Large intestine (tissue), 3 donors: ENCODE results near the gene PVR. TPM values are rescaled to one million over a fixed set of nuclear protein-coding genes. Genes with fewer than 3 reads are reported as not detected.
"Not testable (repeated sequence)": the region's sequence is repeated elsewhere in the genome, so short reads cannot be mapped to it uniquely, and the experiment has no call there.

ENCODE experiments used
- DNase-seq, 2 donors: peaks; one replicate each; pipeline versions ENCODE4 v3.0.0 to v3.0.0-alpha.2; 2013
- H3K27ac ChIP-seq: one replicate; pipeline ENCODE4 v1.5.1; 2013; ENCODE audit warnings: low read length
- H3K27me3 ChIP-seq: 2 replicates; pipeline ENCODE4 v1.6.1; 2013; ENCODE audit warnings: low read length; ENCODE audit not compliant: control insufficient read depth, insufficient read depth
- H3K36me3 ChIP-seq: 2 replicates; pipeline ENCODE4 v1.6.1; 2013; ENCODE audit warnings: low read length; ENCODE audit not compliant: control insufficient read depth, insufficient read depth
- H3K4me1 ChIP-seq: one replicate; pipeline ENCODE4 v1.6.1; 2013; ENCODE audit warnings: low read length; ENCODE audit not compliant: control insufficient read depth, insufficient read depth
- H3K4me3 ChIP-seq: one replicate; pipeline ENCODE4 v1.5.1; 2013; ENCODE audit warnings: low read length
- H3K9me3 ChIP-seq: one replicate; pipeline ENCODE4 v1.6.1; 2013; ENCODE audit warnings: mild to moderate bottlenecking, low read depth, low read length, moderate library complexity; ENCODE audit not compliant: control insufficient read depth
- WGBS: methylation state at CpG from one replicate; pipeline ENCODE4 v1.1.5; 2013; ENCODE audit warnings: low lambda C conversion rate; ENCODE audit not compliant: insufficient coverage; 5-methylcytosine and 5-hydroxymethylcytosine counted together
- polyA plus RNA-seq: library from polyadenylated mRNA; unstranded; fragments of 120-200 nt; gene quantifications from one replicate; pipeline ENCODE4 v1.2.1, GENCODE V29; 2013

The PVR gene
- polyA plus RNA-seq, 1 donor: 101 TPM

DNA sequence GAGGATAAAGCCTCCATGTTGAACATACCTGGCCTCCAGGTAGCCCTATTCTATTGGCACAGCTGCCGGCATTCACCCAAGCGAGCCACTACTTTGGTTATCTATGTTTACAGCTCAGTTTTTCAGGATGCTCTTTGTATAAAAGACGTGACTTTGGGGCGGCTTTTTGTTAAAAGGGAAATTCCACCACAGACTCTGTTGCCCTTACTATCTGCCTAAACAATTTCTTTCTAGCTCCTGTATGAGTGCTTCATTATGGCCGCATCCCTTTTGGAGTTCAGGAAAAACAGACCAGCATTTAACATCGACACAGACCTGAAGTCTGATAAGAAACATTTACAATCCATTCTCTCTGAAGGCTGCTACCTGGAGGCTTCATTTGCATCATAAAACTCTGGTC, 39.5 kb upstream of the PVR start:
- Histone ChIP-seq H3K36me3 (no peaks in the 10 kb centered on the region), H3K4me1 (peaks cover 33% of the 10 kb centered on the region), H3K27me3 (no peaks in the 10 kb centered on the region), H3K27ac (peak overlapping the region; percentile 34), H3K4me3 (no peak overlapping the region), H3K9me3 (no peaks in the 10 kb centered on the region)
- peak in 1 of 2 donors; percentile 34 for DNase-seq
- no CpG with 5 or more reads among the region's 6 CpGs for WGBS

DNA sequence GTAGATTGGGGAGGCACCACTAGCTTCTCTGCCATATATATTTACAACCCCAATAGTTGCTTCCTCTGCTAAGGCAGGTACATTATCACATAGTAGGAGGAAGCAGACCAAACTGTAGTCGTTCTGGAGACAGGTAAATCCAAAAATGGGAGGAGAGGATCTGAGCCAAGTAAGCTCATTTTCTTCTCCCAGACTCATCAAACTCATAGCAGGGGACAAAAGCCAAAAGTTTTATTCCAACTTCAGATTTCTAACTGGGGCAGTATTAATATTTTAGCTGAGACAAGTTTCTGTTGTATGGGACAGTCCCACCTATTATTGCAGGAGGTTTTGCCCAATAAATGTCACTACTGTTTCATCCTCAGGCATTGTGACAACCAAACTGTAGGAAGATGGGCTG, 38.2 kb upstream of the PVR start:
- WGBS: no CpG with 5 or more reads among the region's 1 CpG
- H3K4me3 ChIP-seq: no peak overlapping the region
- H3K36me3 ChIP-seq: no peaks in the 10 kb centered on the region
- no peak for DNase-seq
- H3K27ac ChIP-seq: no peak overlapping the region
- H3K9me3 ChIP-seq: no peaks in the 10 kb centered on the region
- peaks cover 36% of the 10 kb centered on the region for H3K4me1 ChIP-seq
- no peaks in the 10 kb centered on the region for H3K27me3 ChIP-seq

DNA sequence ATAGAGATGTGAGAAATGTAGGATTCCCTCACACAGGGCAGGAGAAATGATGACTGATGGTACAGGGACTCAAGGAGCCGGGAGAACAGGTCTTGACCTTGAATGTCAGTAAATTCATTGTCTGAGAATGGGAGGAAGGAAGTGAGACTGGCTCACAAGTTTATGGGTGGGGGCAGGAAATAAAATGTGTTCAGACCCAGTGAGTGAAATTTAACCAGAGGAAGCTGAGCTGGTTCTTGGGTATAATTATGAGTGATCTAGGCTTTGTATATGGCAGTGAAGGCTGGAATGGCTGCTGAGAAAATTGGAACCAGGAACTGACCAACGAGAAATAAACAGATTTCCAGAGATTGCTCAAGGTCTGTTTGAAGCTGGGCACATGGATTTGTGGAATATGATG, 36.7 kb upstream of the PVR start:
- WGBS: 33% methylated on average over 1 of the region's 2 CpGs
- H3K27ac ChIP-seq: no peak overlapping the region
- no peaks in the 10 kb centered on the region for H3K9me3 ChIP-seq
- peaks cover 41% of the 10 kb centered on the region for H3K4me1 ChIP-seq
- no peaks in the 10 kb centered on the region for H3K27me3 ChIP-seq
- peak in 1 of 2 donors; percentile 60 for DNase-seq
- no peak overlapping the region for H3K4me3 ChIP-seq
- H3K36me3 ChIP-seq: no peaks in the 10 kb centered on the region

DNA sequence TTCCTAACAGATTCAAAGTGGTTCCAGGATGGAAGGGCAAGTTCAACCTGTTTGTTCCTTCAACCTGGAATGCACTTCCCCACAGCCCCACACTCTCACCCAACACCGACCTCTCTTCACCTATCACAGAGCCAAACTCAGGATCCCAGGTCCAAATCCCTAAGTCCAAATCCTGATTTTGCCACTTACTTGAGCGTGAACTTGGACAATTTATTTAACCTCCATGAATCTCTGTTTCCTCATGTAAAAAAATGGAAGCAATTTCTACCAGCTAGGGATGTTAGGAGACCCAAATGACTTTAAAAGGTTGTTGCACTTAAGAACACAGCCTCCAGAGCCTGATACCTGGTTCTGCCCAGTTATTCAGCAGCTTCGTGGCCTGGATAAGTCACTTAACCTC, 35.8 kb upstream of the PVR start:
- Histone ChIP-seq H3K36me3 (no peaks in the 10 kb centered on the region), H3K4me1 (peaks cover 47% of the 10 kb centered on the region), H3K4me3 (no peak overlapping the region), H3K9me3 (no peaks in the 10 kb centered on the region), H3K27me3 (no peaks in the 10 kb centered on the region), H3K27ac (peak overlapping the region; percentile 18)
- WGBS: no CpG with 5 or more reads among the region's 3 CpGs
- no peak for DNase-seq

DNA sequence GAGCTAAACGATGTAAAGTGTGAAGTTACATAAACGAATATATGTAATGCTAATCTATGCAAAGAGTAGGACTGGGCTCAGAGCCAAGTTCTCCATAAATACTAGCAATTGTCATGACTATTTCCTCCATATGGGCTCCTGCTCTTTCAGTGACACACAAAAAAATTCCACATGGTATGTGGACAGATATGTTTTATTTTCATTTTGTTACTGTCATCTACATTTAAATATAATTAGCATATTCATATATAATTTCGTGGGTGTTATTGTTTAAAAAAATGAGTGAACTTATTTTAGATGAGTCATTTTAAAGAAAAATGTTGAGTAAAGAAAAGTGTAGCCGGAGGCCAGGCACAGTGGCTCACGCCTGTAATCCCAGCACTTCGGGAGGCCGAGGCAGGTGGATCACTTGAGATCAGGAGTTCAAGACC, 35.3 kb upstream of the PVR start:
- Histone ChIP-seq H3K9me3 (no peaks in the 10 kb centered on the region), H3K4me3 (no peak overlapping the region), H3K27me3 (no peaks in the 10 kb centered on the region), H3K4me1 (peaks cover 52% of the 10 kb centered on the region), H3K36me3 (no peaks in the 10 kb centered on the region), H3K27ac (peak overlapping the region; percentile 18)
- 44% methylated on average over 1 of the region's 7 CpGs for WGBS
- DNase-seq: peak in 1 of 2 donors; percentile 83

DNA sequence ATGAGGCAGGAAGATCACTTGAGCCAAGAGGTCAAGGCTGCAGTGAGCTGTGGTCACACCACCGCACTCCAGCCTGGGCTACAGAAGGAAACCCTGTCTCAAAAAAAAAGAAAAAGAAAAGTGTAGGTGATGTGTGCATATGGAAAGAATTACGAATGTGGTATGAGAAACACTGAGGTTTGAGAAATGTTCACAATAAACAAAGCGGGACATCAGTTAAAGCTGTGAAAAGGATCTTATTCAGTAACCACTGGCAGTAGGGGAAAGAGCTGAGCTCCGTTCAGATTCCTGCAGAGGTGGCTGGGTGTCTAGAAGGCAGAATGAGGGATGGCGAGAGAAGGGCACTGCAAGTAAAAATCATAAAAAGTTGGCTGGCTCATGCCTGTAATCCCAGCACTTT, 34.5 kb upstream of the PVR start:
- 89% methylated on average over 3 of the region's 5 CpGs for WGBS
- Histone ChIP-seq H3K27ac (no peak overlapping the region), H3K4me1 (peaks cover 54% of the 10 kb centered on the region)

DNA sequence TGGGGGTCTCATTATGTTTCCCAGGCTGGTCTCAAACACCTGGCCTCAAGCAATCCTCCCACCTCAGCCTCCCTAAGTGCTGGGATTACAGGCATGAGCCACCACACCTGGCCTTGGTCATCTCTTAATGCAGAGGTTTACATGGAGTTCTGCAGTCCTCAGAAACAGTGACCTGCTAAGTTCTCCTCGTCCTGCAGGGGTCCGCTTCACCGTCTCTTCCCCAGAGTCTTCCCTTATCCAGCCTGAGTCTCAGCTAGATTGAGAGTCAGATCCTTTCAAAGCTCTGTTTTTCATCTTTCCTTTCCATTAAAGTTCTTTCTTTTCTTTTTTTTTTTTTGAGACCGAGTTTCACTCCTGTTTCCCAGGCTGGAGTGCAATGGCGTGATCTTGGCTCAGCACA, 33.2 kb upstream of the PVR start:
- not testable (repeated sequence) for H3K9me3 ChIP-seq, H3K36me3 ChIP-seq, H3K4me3 ChIP-seq, H3K27me3 ChIP-seq
- Histone ChIP-seq H3K27ac (peak overlapping the region; percentile 94), H3K4me1 (peaks cover 59% of the 10 kb centered on the region)
- WGBS: 20% methylated on average over 1 of the region's 5 CpGs
- peak in 1 of 2 donors; percentile 57 for DNase-seq

More for the DNA sequence above, 34.5 kb upstream of the PVR start:
- H3K9me3 ChIP-seq: no peaks in the 10 kb centered on the region
- no peak for DNase-seq
- H3K27me3 ChIP-seq: no peaks in the 10 kb centered on the region
- H3K36me3 ChIP-seq: no peaks in the 10 kb centered on the region
- no peak overlapping the region for H3K4me3 ChIP-seq

DNA sequence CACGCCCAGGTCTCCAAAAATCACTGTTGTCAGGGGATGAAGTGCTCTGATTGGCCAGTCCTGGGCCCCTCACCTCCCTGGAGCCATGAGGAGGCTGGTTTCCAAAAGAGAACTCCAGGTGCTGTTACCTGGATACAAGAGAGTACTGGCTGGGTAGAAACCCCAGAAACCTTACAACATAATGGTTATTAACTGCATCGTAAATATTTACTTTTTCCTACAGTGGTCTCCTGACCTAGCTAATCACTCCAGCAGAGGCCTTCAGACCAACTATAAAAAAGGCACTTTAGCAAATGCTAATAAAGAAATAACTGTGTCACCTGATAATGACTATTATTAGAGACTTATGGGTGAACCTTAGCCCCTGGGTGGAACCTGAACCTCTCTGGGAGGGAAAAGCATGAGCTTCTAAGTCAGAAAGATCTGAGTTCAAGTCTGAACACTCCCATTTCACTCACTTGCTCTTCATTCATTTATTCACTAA, 31.9 kb upstream of the PVR start:
- no peak overlapping the region for H3K4me3 ChIP-seq

DNA sequence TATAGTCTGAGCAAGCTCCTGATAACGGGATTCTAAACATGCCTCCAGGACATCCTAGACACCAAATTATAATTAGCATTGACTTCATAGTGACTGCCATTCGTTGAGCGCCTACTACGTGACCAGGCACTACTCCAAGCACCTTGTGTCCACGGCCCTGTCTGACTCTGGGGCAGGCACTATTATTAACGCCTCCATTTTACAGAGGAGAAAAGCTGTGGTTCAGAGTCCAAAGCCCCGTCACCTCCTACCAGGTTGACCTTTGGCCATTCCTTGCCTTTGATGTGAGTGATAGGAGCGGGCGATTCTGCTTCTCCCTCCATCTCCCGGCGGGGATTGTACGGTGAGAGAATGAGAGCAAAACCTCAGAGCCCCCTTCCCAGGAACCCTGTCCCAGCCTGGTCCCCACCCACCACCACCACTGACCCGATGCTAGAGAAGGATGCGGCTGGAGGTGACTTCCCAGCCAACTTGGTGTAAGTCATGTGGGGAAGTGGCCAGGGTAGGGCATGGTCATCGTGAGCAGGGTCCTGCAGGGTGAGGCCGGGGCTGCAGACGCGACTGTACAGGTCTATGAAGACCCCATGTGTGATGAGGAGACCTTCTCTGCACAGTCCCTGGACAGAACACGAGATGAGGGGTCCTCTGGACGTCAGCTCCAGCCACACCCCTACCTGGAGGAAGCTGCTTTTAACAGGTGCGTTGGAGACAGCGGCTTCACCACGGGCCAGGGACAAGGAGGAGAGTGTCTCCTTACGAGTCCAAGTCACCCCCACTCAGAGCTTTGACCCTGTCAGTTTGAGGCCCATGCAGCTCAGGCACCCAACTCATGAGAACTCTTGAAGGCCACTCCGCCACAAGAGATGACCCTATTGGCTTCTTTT, 30.2 kb upstream of the PVR start, which contains the start of gene IGSF23:
IGSF23 (plus strand) TSS at position 269 of the 884 bp plus-strand sequence; CDS start at position 352, 83 bp downstream.
- Histone ChIP-seq H3K27ac (peak within 1 kb of the TSS; percentile 94), H3K9me3 (no peaks in the 10 kb centered on the region), H3K4me3 (peak within 1 kb of the TSS; percentile 43), H3K4me1 (peaks cover 60% of the 10 kb centered on the region), H3K27me3 (no peaks in the 10 kb centered on the region), H3K36me3 (no peaks in the 10 kb centered on the region)
- no CpG with 5 or more reads among the region's 25 CpGs for WGBS
- peak; percentile 77 to 92 for DNase-seq

More for the DNA sequence above, 31.9 kb upstream of the PVR start:
- H3K36me3 ChIP-seq: no peaks in the 10 kb centered on the region
- no CpG with 5 or more reads among the region's 2 CpGs for WGBS
- DNase-seq: peak; percentile 86 to 97
- no peaks in the 10 kb centered on the region for H3K27me3 ChIP-seq
- peak overlapping the region; percentile 94 for H3K27ac ChIP-seq
- H3K4me1 ChIP-seq: peaks cover 64% of the 10 kb centered on the region
- no peaks in the 10 kb centered on the region for H3K9me3 ChIP-seq

DNA sequence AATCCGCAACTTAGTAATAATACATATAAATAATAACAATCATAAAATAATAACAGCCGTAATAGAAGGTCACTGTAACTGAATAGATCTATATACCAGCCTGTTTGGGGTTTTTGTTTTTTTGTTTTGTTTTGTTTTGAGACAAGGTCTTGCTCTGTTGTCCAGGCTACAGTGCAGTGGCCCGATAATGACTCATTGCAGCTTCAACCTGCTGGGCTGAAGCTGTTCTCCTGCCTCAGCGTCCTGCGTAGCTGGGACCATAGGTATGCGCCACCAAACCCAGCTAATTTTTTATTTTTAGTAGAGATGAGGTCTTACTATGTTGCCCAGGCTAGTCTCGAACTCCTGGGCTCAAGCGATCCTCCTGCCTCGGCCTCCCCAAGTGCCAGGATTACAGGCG, 29.4 kb upstream of the PVR start:
- H3K36me3 ChIP-seq: peaks cover 3% of the 10 kb centered on the region
- H3K4me3 ChIP-seq: peak overlapping the region; percentile 43
- no peaks in the 10 kb centered on the region for H3K27me3 ChIP-seq
- H3K9me3 ChIP-seq: no peaks in the 10 kb centered on the region
- DNase-seq: peak in 1 of 2 donors; percentile 47
- peak overlapping the region; percentile 94 for H3K27ac ChIP-seq
- no CpG with 5 or more reads among the region's 10 CpGs for WGBS
- H3K4me1 ChIP-seq: peaks cover 57% of the 10 kb centered on the region
